Neuron (in vitro differentiated cells): ENCODE results near the gene WNT11.
A peak's percentile ranks its signal among the peaks of the same experiment; 100 is the strongest.

ENCODE experiments used
- H2AFZ ChIP-seq: one replicate; pipeline ENCODE4 v1.6.1; 2013; ENCODE audit warnings: low read depth, mild to moderate bottlenecking, inconsistent platforms, low read length, moderate library complexity
- H3K27me3 ChIP-seq: one replicate; pipeline ENCODE4 v1.6.1; 2013; ENCODE audit warnings: low read length; ENCODE audit not compliant: insufficient read depth
- H3K36me3 ChIP-seq: one replicate; pipeline ENCODE4 v1.6.1; 2013; ENCODE audit warnings: low read length; ENCODE audit not compliant: insufficient read depth
- H3K4me1 ChIP-seq: one replicate; pipeline ENCODE4 v1.6.1; 2013; ENCODE audit warnings: low read length; ENCODE audit not compliant: insufficient read depth
- H3K4me3 ChIP-seq: 2 replicates; pipeline ENCODE4 v1.5.1; 2013; ENCODE audit warnings: mild to moderate bottlenecking, low read length, moderate library complexity
- H3K9me3 ChIP-seq: one replicate; pipeline ENCODE4 v1.6.1; 2013; ENCODE audit warnings: low read length

The WNT11 gene

DNA sequence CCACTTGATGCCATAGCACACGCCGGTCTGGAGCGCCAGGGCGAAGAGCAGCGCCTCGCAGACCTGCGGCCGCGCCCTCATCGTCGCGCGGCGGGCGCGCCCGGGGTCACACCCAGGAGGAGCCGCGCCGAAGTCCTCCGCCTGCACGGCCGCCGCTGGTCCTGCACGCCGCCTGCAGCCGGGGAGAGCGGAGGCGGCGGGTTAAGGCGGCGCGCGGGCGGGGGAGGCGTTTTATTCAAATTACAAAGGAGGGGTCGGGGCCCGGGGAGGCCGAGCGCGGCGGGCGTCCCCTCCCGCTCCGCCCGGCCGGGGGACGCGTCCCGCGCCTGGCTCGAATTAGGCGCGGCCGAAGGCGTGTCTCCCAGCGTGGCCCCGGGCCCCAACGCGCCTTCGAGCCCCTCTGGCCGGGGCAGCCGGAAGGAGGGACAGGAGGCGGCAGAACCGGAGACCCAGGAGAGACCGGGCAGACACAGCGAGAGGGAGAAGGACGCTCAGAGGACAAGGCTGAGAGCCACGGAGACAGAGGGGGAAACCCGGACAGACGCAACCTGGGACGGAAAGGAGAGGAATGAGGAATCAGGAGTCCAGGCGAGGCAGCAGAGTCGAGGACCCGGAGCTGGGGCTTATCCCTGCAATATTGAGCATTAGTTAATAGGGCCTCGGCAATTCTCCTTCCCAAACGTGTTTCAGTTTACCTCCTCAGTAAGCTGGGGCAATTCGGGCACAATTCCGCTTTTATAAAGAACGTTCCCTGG lies at the start of gene WNT11:
WNT11 (minus strand) TSS at position 176 of the 755 bp plus-strand sequence; CDS start at position 81, 95 bp downstream.
- H3K27me3 ChIP-seq: peaks cover 64% of the 10 kb centered on the region

DNA sequence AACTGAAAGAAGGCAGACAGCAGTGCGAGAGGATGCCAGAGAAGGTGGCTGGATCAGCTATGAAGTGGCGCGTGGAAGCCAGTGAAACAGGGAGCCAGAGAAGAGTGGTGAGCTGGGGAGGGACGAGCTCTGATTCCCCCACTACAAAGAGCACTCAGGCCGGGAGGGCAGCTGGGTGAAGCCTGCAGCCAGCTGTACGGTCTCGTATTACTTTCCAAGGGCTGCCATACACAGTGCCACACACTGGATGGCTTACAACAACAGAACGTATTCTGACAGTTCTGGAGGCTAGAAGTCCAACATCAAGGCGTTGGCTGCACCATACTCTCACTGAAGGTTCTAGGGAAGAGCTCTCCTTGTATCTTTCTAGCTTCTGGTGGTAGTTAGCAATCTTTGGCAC lies 47.1 kb upstream of the WNT11 start:
- H3K4me3 ChIP-seq: no peak overlapping the region
- no peak overlapping the region for H2AFZ ChIP-seq
- H3K4me1 ChIP-seq: no peaks in the 10 kb centered on the region
- peaks cover 9% of the 10 kb centered on the region for H3K9me3 ChIP-seq
- peaks cover 8% of the 10 kb centered on the region for H3K27me3 ChIP-seq
- H3K36me3 ChIP-seq: no peaks in the 10 kb centered on the region

More for the DNA sequence above, at the start of gene WNT11:
- Histone ChIP-seq H2AFZ (peak within 1 kb of the TSS; percentile 84), H3K9me3 (peaks cover 2% of the 10 kb centered on the region), H3K36me3 (no peaks in the 10 kb centered on the region), H3K4me1 (peaks cover 44% of the 10 kb centered on the region), H3K4me3 (peak within 1 kb of the TSS; percentile 45)

DNA sequence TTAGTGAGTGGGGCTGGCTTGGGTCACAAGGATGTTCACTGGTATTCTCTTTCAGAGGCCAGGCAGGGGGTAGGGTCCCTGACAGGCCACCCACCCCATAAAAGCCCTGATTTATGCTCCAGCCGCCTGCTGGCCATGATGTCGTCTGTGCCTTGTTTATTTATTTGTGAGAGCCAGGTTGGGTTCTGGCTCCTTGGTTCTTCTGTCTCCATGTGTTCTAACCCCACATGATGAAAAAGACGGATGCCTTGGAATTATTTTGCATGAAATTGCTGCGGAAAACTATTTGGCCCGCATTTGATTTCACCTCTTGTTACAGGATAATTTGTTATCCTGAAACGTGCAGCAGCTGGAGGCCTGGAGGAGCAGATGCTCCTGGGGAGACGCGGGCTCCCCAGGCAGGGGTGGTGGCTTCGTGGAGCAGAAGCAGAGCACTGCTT lies 46.3 kb upstream of the WNT11 start:
- no peaks in the 10 kb centered on the region for H3K36me3 ChIP-seq
- peaks cover 9% of the 10 kb centered on the region for H3K9me3 ChIP-seq
- H3K27me3 ChIP-seq: peaks cover 8% of the 10 kb centered on the region
- H3K4me3 ChIP-seq: no peak overlapping the region
- no peak overlapping the region for H2AFZ ChIP-seq
- no peaks in the 10 kb centered on the region for H3K4me1 ChIP-seq

DNA sequence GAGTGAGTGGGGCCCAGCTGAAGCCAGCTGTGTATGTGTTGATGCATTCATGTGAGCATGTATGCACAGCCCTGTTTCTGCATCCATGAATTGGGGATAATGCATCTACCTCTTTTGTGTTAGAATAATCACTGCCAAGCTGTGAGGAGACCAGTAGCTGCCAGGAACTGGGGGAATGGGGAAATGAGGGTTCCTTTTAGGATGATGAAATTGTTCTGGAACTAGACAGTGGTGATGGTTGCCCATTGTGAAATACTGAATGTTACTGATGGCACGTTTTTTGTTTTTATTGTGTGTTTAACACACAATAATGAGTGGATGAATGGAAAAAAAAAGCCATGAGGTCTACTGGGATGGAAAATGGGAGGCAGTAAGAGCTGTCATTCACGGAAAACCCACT lies 45.3 kb upstream of the WNT11 start:
- Histone ChIP-seq H3K4me3 (no peak overlapping the region), H3K9me3 (peaks cover 9% of the 10 kb centered on the region), H2AFZ (no peak overlapping the region), H3K4me1 (no peaks in the 10 kb centered on the region), H3K27me3 (peaks cover 3% of the 10 kb centered on the region), H3K36me3 (no peaks in the 10 kb centered on the region)

DNA sequence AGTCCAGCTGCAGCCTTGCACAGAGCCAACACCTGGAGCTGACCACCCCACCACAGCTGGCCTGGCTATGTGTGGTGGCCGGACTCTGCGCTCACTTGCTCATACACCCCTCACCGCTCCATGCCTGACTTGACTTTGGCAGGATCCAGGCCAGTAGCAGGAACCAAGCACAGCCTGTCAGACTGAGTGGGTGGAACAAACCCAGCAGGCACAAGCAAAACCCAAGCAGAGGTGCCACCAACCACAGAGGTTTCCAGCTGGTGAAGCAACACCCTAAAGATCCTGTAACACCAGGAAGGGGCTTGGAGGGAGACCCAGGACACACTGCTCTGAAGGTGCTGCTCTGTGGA lies 44.9 kb upstream of the WNT11 start:
- H2AFZ ChIP-seq: no peak overlapping the region
- H3K27me3 ChIP-seq: peaks cover 3% of the 10 kb centered on the region
- no peaks in the 10 kb centered on the region for H3K36me3 ChIP-seq
- H3K9me3 ChIP-seq: peaks cover 9% of the 10 kb centered on the region
- H3K4me1 ChIP-seq: no peaks in the 10 kb centered on the region
- H3K4me3 ChIP-seq: no peak overlapping the region

DNA sequence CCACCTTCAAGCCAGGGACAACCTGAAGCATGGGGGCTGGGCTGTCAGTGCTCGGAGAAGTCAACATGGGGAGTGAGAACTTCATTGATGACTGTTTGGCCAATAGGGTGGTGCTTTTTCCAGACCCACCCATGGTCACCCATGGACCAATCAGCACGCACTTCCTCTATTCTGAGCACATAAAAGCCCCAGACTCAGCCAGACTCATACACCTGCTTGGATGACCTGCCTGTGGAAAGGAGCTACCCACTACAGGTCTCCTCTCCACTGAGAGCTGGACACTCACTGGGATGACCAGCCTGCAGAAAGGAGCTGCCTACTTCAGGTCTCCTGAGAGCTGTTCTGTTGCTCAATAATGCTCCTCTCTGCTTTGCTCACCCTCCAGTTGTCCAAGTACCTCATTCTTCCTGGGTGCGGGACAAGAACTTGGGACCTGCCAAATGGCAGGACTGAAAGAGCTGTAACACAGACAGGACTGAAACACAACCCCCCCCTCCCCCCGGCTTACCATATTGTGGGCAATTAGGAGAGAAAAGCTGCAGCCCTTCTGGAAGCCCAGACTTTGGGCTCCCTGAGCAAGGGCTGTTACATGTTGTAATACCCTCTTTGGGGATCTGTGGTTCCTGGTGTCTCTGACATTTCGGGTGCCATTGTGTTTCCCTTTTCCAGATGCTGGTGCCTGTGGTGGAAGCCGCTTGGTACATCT lies 44.4 kb upstream of the WNT11 start:
- Histone ChIP-seq H3K36me3 (no peaks in the 10 kb centered on the region), H2AFZ (no peak overlapping the region), H3K27me3 (peaks cover 3% of the 10 kb centered on the region), H3K9me3 (peaks cover 9% of the 10 kb centered on the region), H3K4me1 (no peaks in the 10 kb centered on the region), H3K4me3 (no peak overlapping the region)

DNA sequence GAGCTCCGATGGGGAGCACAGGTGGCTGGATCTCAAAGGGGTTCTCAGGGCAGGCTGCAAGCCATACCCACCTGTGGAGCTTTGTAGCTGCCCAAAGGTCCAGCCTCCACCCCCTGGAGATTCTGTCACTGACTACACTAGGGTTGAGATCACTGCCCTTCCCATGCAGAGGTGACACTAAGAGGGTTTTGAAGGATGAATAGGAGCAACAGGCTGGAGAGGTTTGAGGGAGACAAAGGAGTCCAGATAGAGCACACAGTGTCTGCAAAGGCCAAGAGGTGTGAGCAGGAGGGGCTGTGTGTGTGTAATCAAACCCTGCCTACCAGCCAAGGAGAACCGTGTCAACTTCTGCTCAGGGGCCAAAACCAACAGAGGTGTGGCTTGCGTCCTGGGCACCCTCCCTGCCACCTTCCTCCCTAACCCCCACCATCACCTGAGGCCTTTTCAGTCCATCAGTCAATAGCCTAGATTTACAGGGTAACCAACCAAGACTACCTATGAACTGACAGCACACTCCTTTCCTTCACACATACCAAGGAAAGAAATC lies 43.0 kb upstream of the WNT11 start:
- Histone ChIP-seq H2AFZ (no peak overlapping the region), H3K36me3 (no peaks in the 10 kb centered on the region), H3K27me3 (peaks cover 3% of the 10 kb centered on the region), H3K4me3 (no peak overlapping the region), H3K9me3 (peaks cover 9% of the 10 kb centered on the region), H3K4me1 (no peaks in the 10 kb centered on the region)

DNA sequence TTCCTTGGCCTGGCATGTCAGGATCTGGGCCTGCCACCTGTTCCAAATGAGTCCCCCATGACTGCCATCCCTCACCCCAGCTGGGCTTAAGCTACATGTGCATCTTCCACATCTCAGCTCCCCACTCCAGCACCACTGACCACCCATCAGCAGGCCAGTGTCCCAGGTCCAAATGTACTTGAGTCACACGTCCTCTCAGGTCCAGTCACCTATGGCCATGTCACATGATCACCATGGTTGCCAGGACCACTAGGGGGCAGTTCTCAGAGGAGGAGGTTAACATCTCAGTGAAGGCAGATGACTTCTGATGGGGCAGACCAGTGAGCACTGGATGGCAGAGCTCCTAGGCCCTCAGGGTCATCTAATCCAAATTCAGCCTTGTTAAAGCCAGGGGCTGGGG lies 41.9 kb upstream of the WNT11 start:
- H3K36me3 ChIP-seq: no peaks in the 10 kb centered on the region
- peaks cover 9% of the 10 kb centered on the region for H3K9me3 ChIP-seq
- H3K4me1 ChIP-seq: peaks cover 7% of the 10 kb centered on the region
- H2AFZ ChIP-seq: no peak overlapping the region
- H3K4me3 ChIP-seq: no peak overlapping the region
- peaks cover 3% of the 10 kb centered on the region for H3K27me3 ChIP-seq

DNA sequence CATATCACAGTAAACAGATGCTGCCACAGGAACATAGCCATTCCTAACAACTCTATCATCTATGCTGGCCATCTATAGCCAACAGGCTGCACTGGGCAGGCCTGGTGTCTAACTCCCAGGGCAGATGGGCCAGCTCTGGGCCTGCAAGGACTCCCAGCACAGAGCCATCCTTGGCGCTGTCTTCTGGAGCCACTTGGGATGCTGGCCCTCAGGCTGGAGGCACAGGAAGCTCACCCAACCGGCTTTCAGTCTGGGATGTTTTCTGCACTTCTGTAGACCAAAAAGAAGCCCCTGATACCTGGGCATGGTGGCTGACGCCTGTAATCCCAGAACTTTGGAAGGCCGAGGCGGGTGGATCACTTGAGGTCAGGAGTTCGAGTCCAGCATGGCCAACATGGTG lies 40.8 kb upstream of the WNT11 start:
- Histone ChIP-seq H3K4me3 (no peak overlapping the region), H3K9me3 (peaks cover 9% of the 10 kb centered on the region), H3K27me3 (peaks cover 3% of the 10 kb centered on the region), H2AFZ (no peak overlapping the region), H3K4me1 (peaks cover 12% of the 10 kb centered on the region), H3K36me3 (no peaks in the 10 kb centered on the region)

DNA sequence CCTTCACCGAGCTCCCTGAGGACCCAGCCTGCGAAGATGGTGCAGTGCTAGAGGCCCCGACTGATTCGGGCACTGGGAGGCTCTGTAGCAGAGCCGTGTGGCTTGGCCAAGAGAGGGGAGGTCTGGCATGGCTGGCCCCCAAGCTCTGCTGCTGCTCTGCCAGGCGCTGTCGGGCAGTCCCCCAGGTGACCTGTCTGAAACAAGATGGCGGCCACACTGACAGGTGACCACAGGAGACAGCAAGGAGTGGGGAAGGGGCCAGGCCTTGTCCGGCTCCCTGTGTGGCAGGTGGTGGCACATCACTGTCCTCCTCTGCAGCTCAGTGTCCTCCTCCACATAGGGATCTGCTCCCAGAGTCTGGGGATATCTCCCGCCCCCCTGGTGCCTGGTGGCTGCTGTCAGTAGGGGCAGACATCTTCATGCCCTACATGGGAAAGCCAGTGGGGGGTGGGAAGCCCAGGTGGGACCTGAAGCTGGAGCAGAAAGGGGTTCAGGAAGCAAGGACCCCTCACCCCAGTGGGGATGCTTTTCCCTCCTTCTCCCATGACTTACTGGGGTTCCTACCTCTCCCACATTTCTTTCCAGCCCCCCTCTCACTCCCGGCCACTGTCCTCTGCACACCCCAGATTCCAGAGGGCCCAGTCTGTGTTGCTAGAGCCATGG lies 40.1 kb upstream of the WNT11 start:
- Histone ChIP-seq H3K9me3 (peaks cover 8% of the 10 kb centered on the region), H3K36me3 (no peaks in the 10 kb centered on the region), H3K4me1 (peaks cover 12% of the 10 kb centered on the region)

DNA sequence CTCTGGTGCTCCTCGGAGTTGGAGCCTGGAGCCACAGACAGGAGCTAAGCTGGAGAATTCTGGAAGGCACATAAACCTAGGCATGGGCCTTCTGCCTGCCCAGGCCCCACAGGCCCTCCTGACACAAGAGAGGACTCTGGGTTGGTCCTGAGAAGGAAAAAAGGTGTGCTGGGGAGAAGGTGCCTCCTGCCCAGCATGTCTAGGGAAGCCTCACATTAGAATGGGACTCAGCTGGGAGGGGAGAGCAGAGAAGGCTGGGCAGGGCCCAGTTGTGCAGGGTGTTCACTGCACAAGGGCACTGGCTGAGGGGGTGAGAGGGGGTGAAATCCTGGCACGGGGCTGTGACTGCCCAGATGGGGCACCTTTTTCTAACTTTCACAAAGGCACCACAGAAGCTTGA lies 39.4 kb upstream of the WNT11 start:
- Histone ChIP-seq H3K27me3 (peaks cover 3% of the 10 kb centered on the region), H2AFZ (no peak overlapping the region), H3K4me3 (no peak overlapping the region), H3K36me3 (no peaks in the 10 kb centered on the region), H3K4me1 (peaks cover 12% of the 10 kb centered on the region), H3K9me3 (peaks cover 4% of the 10 kb centered on the region)

More for the DNA sequence above, 40.1 kb upstream of the WNT11 start:
- no peak overlapping the region for H2AFZ ChIP-seq
- H3K27me3 ChIP-seq: peaks cover 3% of the 10 kb centered on the region
- no peak overlapping the region for H3K4me3 ChIP-seq

DNA sequence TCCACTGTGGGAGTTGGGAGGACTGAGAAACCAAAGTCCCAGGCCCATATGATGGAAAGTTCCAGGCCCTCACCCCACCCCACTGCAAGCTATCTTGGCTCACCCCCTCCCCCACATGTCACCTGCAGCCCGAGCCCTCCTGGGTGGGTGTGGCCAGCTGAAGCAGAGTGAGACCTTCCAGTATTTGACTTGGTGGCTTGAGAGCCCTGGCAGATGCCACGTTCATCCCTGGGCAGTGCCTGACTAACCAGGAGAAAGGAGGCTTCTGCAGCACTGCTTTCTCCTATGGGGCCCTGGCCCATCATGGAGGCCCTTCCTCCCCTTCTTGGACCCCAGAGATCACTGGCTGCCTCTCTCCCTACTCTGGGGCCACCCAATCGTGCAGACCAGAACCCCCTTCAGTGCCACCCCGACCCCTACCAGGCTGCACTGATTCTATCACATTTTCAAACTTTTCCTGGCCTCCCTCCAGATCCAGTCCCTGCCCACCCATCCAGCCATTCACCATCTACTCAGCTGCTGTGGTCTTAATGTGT lies 38.1 kb upstream of the WNT11 start:
- peaks cover 12% of the 10 kb centered on the region for H3K4me1 ChIP-seq
- no peaks in the 10 kb centered on the region for H3K9me3 ChIP-seq
- no peaks in the 10 kb centered on the region for H3K36me3 ChIP-seq
- no peak overlapping the region for H3K4me3 ChIP-seq
- H2AFZ ChIP-seq: no peak overlapping the region
- H3K27me3 ChIP-seq: peaks cover 3% of the 10 kb centered on the region

DNA sequence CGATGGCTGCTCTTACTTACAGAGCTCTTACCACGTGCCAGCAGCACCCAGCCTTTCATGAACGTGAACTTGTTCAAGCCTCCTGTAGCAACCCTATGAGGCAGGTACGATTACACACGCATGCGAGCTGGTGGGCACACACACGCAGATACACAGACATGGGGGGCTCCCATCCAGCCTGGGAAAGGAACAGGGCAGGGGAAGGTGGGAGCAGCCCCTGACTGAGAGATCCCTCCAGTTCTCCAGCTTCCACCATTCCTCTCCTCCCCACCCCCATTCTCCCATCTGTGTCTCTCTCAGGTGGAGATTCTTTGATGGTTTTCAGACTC lies 37.6 kb upstream of the WNT11 start:
- no peak overlapping the region for H3K4me3 ChIP-seq
- no peaks in the 10 kb centered on the region for H3K36me3 ChIP-seq
- H3K9me3 ChIP-seq: no peaks in the 10 kb centered on the region
- no peak overlapping the region for H2AFZ ChIP-seq
- H3K27me3 ChIP-seq: peaks cover 3% of the 10 kb centered on the region
- peaks cover 12% of the 10 kb centered on the region for H3K4me1 ChIP-seq
